KOPT-K1 (cell line): ENCODE data around the gene ZNF365.

Experiments
- H3K27ac ChIP-seq: fragments of 200-600 bp; sonication (generic); 2 replicates; pipeline ENCODE4 v1.5.1; 2016; ENCODE audit warnings: antibody characterized with exemption, mild to moderate bottlenecking, low read depth, low read length; ENCODE audit not compliant: poor library complexity, severe bottlenecking
- H3K36me3 ChIP-seq: fragments of 200-600 bp; sonication (generic); 2 replicates; pipeline ENCODE4 v1.5.1; 2017; ENCODE audit warnings: antibody characterized with exemption, mild to moderate bottlenecking, low read length, moderate library complexity; ENCODE audit not compliant: insufficient read depth
- H3K9me3 ChIP-seq: fragments of 200-600 bp; sonication (generic); 2 replicates; pipeline ENCODE4 v1.5.1; 2017; ENCODE audit warnings: antibody characterized with exemption, low read length, mild to moderate bottlenecking; ENCODE audit not compliant: insufficient read depth, poor library complexity, severe bottlenecking

Gene ZNF365

GRCh38 chr10:62424026-62424425, 49.9 kb downstream of the ZNF365 start:
- Histone ChIP-seq H3K27ac (no peak overlapping the region), H3K9me3 (no peaks in the 10 kb centered on the region), H3K36me3 (no peaks in the 10 kb centered on the region)

- H3K27ac ChIP-seq: no peak overlapping the region
- H3K36me3 ChIP-seq: no peaks in the 10 kb centered on the region
- no peaks in the 10 kb centered on the region for H3K9me3 ChIP-seq
These were observed 51.9 kb downstream of the ZNF365 start for GRCh38 chr10:62426086-62426485.

- no peaks in the 10 kb centered on the region for H3K36me3 ChIP-seq
- H3K9me3 ChIP-seq: no peaks in the 10 kb centered on the region
- H3K27ac ChIP-seq: no peak overlapping the region
These were observed 52.4 kb downstream of the ZNF365 start for GRCh38 chr10:62426600-62426999.

GRCh38 chr10:62430881-62431280, 56.7 kb downstream of the ZNF365 start:
- Histone ChIP-seq H3K27ac (no peak overlapping the region), H3K36me3 (no peaks in the 10 kb centered on the region), H3K9me3 (no peaks in the 10 kb centered on the region)

DNA sequence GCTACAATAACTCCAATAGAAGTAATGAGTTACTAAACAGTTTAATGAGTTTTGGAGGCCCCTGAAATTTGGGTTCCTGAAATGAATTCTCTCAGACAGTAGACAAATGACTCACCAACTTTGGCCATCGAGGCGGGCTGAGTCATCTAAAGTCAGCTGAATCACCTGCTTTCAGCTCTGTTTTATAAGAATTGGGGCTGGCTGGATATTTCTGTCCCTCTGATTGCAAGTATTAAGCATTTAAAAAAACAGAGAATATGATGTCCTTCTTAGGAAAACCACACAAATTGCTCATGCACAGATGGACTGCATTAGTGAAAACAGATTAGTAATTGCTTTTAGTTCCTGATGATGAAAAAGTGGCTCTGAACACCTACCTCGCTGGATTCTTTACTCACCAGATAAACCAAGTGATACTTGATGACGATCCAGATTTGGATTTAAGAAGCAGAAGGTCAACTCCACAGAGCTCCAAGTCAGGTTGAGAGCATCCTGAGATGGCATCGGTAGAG, 59.1 kb downstream of the ZNF365 start:
- Histone ChIP-seq H3K27ac (no peak overlapping the region), H3K9me3 (no peaks in the 10 kb centered on the region), H3K36me3 (no peaks in the 10 kb centered on the region)

DNA sequence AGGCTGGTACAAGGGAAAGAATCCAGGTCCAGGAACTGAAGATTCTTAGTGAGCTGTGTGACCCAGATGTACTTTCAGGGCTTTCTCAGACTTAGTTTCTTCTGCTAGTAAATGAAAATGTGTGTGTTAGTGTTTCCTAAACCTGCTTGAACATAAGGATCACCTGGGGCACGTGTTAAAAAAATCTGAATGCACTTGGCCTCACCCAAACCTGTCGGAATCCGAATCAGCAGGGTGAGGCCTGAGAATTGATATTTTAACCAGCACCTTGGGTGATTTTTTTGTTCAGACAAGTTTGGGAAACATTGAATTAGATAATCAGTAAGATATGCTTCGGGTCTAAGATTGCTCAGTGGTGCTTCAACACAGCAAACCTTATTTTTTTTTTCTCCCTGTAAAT, 59.7 kb downstream of the ZNF365 start:
- no peaks in the 10 kb centered on the region for H3K36me3 ChIP-seq
- no peak overlapping the region for H3K27ac ChIP-seq
- no peaks in the 10 kb centered on the region for H3K9me3 ChIP-seq

GRCh38 chr10:62437696-62438095, 63.5 kb downstream of the ZNF365 start:
- Histone ChIP-seq H3K27ac (no peak overlapping the region), H3K36me3 (no peaks in the 10 kb centered on the region), H3K9me3 (no peaks in the 10 kb centered on the region)

- Histone ChIP-seq H3K36me3 (no peaks in the 10 kb centered on the region), H3K9me3 (no peaks in the 10 kb centered on the region), H3K27ac (no peak overlapping the region)
These were observed 67.8 kb downstream of the ZNF365 start for GRCh38 chr10:62442006-62442405.

- Histone ChIP-seq H3K36me3 (no peaks in the 10 kb centered on the region), H3K27ac (no peak overlapping the region), H3K9me3 (no peaks in the 10 kb centered on the region)
These were observed 68.9 kb downstream of the ZNF365 start for GRCh38 chr10:62442894-62443669.

DNA sequence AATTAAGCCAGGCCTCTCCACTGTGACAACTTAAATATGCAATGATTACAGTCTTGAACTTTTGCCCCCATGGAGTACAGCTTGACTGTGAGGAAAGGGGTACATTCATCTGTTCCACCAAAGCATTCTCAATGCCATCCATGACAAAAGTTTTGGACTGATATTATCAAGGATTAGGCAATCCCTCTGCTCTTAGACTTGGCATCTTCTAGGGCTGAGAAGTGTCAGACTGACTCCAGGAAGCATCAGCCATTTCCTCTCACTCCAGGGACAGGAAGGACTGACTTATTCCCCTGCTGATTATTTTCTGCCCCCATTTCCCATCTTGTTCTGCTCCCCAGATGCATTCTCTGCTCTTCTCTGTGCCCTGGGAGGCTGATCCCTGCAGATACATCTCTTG, 69.7 kb downstream of the ZNF365 start:
- no peaks in the 10 kb centered on the region for H3K9me3 ChIP-seq
- no peak overlapping the region for H3K27ac ChIP-seq

DNA sequence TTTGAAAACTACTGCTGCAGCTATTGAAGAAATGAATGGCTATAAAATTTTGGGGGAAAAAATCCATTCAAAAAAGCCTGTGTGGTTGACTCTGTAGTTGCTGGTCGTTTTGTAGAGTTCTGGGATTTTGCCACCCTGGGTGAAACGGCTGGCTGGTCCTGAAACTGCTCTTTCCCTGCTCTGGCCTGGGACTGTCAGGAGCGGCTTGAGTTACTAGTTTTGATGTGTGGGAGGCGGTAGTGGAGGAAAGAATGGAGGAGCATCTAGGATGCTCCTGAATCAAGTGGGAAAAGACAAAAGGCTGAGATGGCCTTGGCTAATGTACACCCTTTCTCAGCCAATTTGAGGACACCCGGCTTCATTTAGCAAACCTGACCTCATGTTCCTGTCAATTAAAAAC, 72.5 kb downstream of the ZNF365 start:
- Histone ChIP-seq H3K36me3 (no peaks in the 10 kb centered on the region), H3K9me3 (no peaks in the 10 kb centered on the region), H3K27ac (no peak overlapping the region)

More for the DNA sequence above, 69.7 kb downstream of the ZNF365 start:
- H3K36me3 ChIP-seq: no peaks in the 10 kb centered on the region

DNA sequence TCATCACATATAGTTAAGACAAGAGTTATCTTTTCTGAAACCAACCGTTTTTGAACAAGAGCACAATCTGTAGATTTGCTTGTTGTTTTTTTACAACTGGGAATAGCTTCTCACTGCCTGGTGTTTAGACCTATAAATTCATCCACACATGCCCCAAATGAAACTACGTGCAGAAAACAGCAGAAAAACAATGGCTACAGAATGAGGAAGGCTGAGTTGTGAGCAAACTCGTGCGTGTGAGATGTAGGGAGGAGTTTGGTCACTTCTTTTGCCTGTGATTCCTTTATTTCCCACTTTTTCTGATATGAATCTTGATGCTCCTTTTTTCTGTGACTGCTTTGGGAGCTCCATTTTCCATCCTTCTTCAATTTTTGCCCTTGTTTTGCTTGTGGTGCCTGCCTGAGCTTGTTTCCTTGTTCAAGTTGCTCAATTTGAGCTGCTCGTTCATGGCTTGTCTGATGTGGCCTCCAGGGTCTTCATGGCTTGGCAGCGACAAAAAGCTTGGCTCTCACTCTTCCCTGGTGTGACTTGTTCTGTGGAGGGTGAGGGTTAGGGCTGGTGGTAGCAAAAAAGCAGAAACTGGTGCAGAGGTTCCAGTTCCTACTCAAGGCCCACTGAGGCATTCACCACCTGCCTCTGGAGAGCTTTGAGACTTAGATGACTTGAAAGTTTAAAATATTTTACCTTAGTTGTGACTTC, 76.9 kb downstream of the ZNF365 start:
- Histone ChIP-seq H3K36me3 (no peaks in the 10 kb centered on the region), H3K27ac (no peak overlapping the region), H3K9me3 (no peaks in the 10 kb centered on the region)

- H3K36me3 ChIP-seq: no peaks in the 10 kb centered on the region
- no peaks in the 10 kb centered on the region for H3K9me3 ChIP-seq
- no peak overlapping the region for H3K27ac ChIP-seq
These were observed 77.4 kb downstream of the ZNF365 start for GRCh38 chr10:62451611-62451975.
